Measurements from ENCODE around the gene PEX14.

Gene PEX14

DNA sequence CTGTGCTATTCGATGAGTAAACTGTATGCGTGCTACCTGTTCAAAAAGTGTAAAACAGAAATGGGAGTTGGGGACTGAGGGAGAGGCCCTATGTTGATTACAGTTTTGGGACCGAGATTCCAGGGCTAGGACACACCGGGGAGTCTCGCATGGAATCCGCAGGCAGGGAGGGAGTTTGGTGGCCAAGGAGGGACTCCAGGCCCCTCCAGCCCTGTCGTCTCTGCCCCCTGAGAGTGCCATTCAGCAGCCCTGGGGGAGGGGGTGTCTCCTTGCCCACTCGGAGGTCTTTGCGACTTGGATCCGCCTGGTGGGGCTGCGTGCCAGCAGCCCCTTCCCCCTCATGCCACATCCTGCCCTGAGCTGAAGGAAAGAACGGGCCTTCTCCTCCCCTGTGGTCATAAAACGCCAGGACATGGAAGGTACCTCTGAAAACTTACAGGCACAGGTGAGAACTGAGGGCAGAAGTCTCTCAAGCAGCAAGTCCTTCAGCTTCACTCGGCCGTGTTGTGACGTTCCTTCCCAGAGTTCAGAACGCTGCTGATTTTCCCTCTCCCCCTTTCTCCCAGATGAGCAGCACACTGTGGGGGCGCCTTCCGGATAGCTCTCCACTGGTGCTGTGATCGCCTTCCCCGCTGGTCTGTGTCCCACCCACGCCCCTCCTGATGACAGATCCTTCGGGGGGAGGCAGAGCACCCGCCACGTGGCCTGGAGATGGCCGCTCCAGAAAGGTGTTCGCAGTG is 141.4 kb downstream of the PEX14 start:
- no peak for TF ChIP-seq POLR2AphosphoS5 (IDR thresholded peaks at IDR 0.05; ENCODE audit: low read depth, low read length)
- TF ChIP-seq SIN3A (IDR thresholded peaks at IDR 0.05; ENCODE audit: borderline replicate concordance, insufficient read depth, low read length): no peak
- TF ChIP-seq, protein P1, sequence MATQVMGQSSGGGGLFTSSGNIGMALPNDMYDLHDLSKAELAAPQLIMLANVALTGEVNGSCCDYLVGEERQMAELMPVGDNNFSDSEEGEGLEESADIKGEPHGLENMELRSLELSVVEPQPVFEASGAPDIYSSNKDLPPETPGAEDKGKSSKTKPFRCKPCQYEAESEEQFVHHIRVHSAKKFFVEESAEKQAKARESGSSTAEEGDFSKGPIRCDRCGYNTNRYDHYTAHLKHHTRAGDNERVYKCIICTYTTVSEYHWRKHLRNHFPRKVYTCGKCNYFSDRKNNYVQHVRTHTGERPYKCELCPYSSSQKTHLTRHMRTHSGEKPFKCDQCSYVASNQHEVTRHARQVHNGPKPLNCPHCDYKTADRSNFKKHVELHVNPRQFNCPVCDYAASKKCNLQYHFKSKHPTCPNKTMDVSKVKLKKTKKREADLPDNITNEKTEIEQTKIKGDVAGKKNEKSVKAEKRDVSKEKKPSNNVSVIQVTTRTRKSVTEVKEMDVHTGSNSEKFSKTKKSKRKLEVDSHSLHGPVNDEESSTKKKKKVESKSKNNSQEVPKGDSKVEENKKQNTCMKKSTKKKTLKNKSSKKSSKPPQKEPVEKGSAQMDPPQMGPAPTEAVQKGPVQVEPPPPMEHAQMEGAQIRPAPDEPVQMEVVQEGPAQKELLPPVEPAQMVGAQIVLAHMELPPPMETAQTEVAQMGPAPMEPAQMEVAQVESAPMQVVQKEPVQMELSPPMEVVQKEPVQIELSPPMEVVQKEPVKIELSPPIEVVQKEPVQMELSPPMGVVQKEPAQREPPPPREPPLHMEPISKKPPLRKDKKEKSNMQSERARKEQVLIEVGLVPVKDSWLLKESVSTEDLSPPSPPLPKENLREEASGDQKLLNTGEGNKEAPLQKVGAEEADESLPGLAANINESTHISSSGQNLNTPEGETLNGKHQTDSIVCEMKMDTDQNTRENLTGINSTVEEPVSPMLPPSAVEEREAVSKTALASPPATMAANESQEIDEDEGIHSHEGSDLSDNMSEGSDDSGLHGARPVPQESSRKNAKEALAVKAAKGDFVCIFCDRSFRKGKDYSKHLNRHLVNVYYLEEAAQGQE (IDR thresholded peaks at IDR 0.05; ENCODE audit: insufficient read depth in 1 of 2, low read depth in 2 of 2, low read length in 2 of 2): no peak
- TF ChIP-seq TAF1 (IDR thresholded peaks at IDR 0.05; ENCODE audit: borderline replicate concordance, insufficient read depth, low read length): no peak
- no peak for TF ChIP-seq FOXP2 (optimal IDR thresholded peaks at IDR 0.05; ENCODE audit: borderline replicate concordance, extremely low read depth, extremely low read length, insufficient read depth)

DNA sequence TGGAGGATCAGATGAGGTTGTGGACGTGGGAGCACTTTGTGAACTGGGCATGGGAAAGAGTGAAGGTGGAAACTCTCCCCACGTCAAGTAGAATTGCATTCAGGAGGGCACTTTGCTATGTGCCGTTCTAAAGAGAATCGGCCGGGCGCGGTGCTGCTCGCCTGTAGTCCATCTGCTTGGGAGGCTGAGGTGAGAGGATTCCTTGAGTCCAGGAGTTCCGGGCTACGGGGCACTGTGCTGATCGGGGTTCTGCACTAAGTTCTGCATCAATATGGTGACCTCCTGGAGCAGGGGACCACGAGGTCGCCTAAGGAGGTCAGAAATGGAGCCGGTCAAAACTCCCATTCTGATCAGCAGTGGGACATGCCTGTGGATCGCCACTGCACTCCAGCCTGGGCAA is 141.9 kb downstream of the PEX14 start:
- TF ChIP-seq TAF1 (IDR thresholded peaks at IDR 0.05; ENCODE audit: borderline replicate concordance, insufficient read depth, low read length): no peak
- no peak for TF ChIP-seq POLR2AphosphoS5 (IDR thresholded peaks at IDR 0.05; ENCODE audit: low read depth, low read length)

DNA sequence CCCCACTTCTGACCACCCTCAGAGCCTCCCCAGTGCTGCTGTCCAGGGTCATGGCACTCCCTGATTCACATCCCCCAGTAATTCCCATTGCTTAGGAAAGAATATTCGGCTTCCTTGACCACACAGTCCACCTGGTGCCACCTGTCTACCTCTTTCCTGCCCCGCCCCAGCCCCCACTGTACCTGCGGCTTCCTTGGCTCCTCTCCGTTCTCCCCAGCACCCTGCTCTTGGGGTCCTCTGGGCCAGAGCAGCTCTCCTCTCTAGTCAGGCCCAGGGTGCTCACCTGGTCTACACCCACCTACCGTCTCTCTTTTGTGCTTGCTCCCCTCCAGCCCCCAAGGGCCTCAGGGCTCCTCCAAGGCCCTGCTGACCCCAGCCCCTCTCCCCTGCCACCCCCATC is 142.6 kb downstream of the PEX14 start:
- TF ChIP-seq SIN3A (IDR thresholded peaks at IDR 0.05; ENCODE audit: borderline replicate concordance, insufficient read depth, low read length) (no peak), TAF1 (IDR thresholded peaks at IDR 0.05; ENCODE audit: borderline replicate concordance, insufficient read depth, low read length) (no peak), FOXP2 (optimal IDR thresholded peaks at IDR 0.05; ENCODE audit: borderline replicate concordance, extremely low read depth, extremely low read length, insufficient read depth) (no peak), POLR2AphosphoS5 (IDR thresholded peaks at IDR 0.05; ENCODE audit: low read depth, low read length) (no peak)
- TF ChIP-seq, protein P1 (IDR thresholded peaks at IDR 0.05; ENCODE audit: insufficient read depth in 1 of 2, low read depth in 2 of 2, low read length in 2 of 2): no peak

DNA sequence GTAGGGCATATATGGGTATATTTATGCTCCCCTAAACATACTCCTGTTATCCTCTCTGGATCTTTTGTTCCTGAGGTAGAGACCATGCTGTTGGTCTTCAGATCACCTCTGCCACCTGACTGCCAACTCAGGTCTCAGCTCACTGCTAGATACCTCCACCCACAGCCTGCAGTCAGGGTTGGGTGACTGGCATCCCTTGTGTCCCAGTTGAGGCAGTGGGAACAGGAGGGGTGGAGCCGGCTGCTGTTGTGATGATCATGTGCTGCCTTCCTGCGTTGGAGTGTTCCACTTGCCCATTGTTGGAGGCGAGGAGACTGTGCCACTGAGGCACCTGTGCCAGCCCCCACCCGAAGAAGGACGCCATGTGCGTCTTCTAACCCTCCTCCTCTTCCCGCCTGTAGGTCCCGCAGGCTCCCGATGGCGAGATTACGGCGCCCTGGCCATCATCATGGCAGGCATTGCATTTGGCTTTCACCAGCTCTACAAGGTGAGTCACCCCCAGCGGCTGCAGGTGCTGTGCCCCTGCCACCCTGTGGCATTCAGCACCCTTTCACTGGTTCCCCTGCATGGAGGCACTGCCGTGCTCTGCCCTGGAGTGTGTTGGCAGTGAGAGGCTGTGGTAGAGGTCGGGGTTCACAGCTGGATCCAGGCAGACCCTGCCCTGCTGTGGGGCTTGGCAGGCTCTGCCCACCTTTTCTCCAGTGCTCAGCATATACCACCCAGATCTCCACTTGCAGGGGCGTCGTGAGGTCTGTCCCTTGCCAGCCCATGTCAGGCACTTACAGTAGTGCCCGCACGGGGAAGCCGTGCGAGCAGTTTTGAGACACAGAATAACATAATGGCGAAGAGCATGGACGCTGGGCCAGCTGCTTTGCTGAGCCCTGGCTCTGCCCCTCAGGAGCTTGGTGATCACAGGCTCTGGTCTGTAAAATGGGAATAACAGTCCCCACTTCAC is 143.5 kb downstream of the PEX14 start:
- no peak for TF ChIP-seq SIN3A (IDR thresholded peaks at IDR 0.05; ENCODE audit: borderline replicate concordance, insufficient read depth, low read length)
- no peak for TF ChIP-seq FOXP2 (optimal IDR thresholded peaks at IDR 0.05; ENCODE audit: borderline replicate concordance, extremely low read depth, extremely low read length, insufficient read depth)
- no peak for TF ChIP-seq POLR2AphosphoS5 (IDR thresholded peaks at IDR 0.05; ENCODE audit: low read depth, low read length)
- no peak for TF ChIP-seq TAF1 (IDR thresholded peaks at IDR 0.05; ENCODE audit: borderline replicate concordance, insufficient read depth, low read length)
- TF ChIP-seq, protein P1 (IDR thresholded peaks at IDR 0.05; ENCODE audit: insufficient read depth in 1 of 2, low read depth in 2 of 2, low read length in 2 of 2): no peak

DNA sequence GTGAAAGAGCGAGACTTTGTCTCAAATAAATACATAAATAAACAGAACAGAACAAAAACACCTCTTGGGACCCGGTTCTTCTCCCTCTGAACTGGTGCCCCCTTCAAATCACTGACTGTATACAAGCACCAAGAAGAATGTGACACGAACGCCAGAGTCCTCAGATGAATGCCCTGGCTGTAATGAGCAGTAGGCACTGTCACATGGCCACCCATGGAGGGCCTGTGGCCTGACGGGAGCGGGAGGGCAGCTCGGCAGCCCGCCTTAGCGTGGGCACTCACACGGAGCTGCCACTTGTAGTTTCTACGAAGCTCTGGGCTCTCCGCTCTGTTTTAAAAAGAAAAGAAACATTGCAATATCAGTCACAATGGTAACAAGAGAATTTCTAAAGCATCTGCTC is 146.0 kb downstream of the PEX14 start:
- TF ChIP-seq, protein P1 (IDR thresholded peaks at IDR 0.05; ENCODE audit: insufficient read depth in 1 of 2, low read depth in 2 of 2, low read length in 2 of 2): no peak
- no peak for TF ChIP-seq POLR2AphosphoS5 (IDR thresholded peaks at IDR 0.05; ENCODE audit: low read depth, low read length)
- no peak for TF ChIP-seq SIN3A (IDR thresholded peaks at IDR 0.05; ENCODE audit: borderline replicate concordance, insufficient read depth, low read length)
- no peak for TF ChIP-seq TAF1 (IDR thresholded peaks at IDR 0.05; ENCODE audit: borderline replicate concordance, insufficient read depth, low read length)
- TF ChIP-seq FOXP2 (optimal IDR thresholded peaks at IDR 0.05; ENCODE audit: borderline replicate concordance, extremely low read depth, extremely low read length, insufficient read depth): no peak
